Transverse colon (tissue), 4 donors: ENCODE data around the gene MEIOB. TPM values are rescaled to one million over a fixed set of nuclear protein-coding genes. Genes with fewer than 3 reads are reported as not detected.
A peak's percentile ranks its signal among the peaks of the same experiment; 100 is the strongest.

Experiments used
- DNase-seq: peaks from one replicate; pipeline ENCODE4 v3.0.0-alpha.2; 2019
- H3K27ac ChIP-seq, 4 donors: fragments of 200-600 bp; sonication (generic); 2 replicates each; pipeline ENCODE4 v1.5.1; 2016 to 2018; ENCODE audit warnings: inconsistent platforms in 4 of 4
- H3K27me3 ChIP-seq: fragments of 200-600 bp; sonication (generic); 2 replicates; pipeline ENCODE4 v1.5.1; 2017; ENCODE audit warnings: inconsistent platforms
- H3K36me3 ChIP-seq, 4 donors: fragments of 200-600 bp; sonication (generic); 2 replicates each; pipeline ENCODE4 v1.5.1; 2017 to 2019; ENCODE audit warnings: inconsistent platforms in 4 of 4
- H3K4me1 ChIP-seq, 4 donors: fragments of 200-600 bp; sonication (generic); 2 replicates each; pipeline ENCODE4 v1.5.1; 2017 to 2020; ENCODE audit warnings: inconsistent platforms in 4 of 4
- H3K4me3 ChIP-seq, 4 donors: fragments of 200-600 bp; sonication (generic); 1 replicate in 1 of 4; 2 replicates in 3 of 4; pipeline versions ENCODE4 v1.5.1 to v1.6.1; 2017 to 2019; ENCODE audit warnings: inconsistent platforms in 4 of 4
- H3K9me3 ChIP-seq, 2 donors: fragments of 200-600 bp; sonication (generic); 2 replicates each; pipeline ENCODE4 v1.5.1; 2017 to 2019; ENCODE audit warnings: inconsistent platforms in 2 of 2
- EP300 ChIP-seq: sonication (generic); formaldehyde crosslinking; IDR thresholded peaks from one replicate; pipeline ENCODE4 v1.6.1; 2017; ENCODE audit warnings: antibody characterized with exemption, low read depth
- POLR2A ChIP-seq: fragments of 450-650 bp; IDR thresholded peaks from one replicate; pipeline ENCODE4 v1.6.1; 2016; ENCODE audit warnings: antibody characterized with exemption, mild to moderate bottlenecking, moderate library complexity
- POLR2AphosphoS5 ChIP-seq, 3 donors: sonication (generic); formaldehyde crosslinking; IDR thresholded peaks; one replicate each; pipeline ENCODE4 v1.6.1; 2016; ENCODE audit warnings: antibody characterized with exemption in 3 of 3
- WGBS, 2 donors: methylation state at CpG; one replicate each; pipeline ENCODE4 v1.1.5; 2018; ENCODE audit warnings: low coverage in 1 of 2; 5-methylcytosine and 5-hydroxymethylcytosine counted together
- in situ Hi-C, 4 donors: fragments of 200-750 bp; cut with MboI; loops; one replicate each; pipeline versions ENCODE4 v1.15.0 to v1.15.1; 2017; ENCODE audit warnings: low sequenced_read_pairs in 3 of 4, low pct_ligation_motif_present in 1 of 4, low pct_unique_long_range_greater_than_20kb in 1 of 4
- intact Hi-C: fragments of 100-400 bp; cut with DNase I; formaldehyde crosslinking; loops from one replicate; pipeline ENCODE4 v1.15.1; 2023; ENCODE audit warnings: low total_unique reads
- total RNA-seq, 4 donors: library from RNA; depleted of rRNA; stranded (reverse); fragments of >200 nt; gene quantifications; one replicate each; pipeline ENCODE4 v1.1.0, GENCODE V29; 2016
- TF ChIP-seq, protein P1 (sequence below), 5 experiments: fragments of 200-600 bp in 3 of 5; fragments of 450-650 bp in 2 of 5; sonication (generic) in 3 of 5; IDR thresholded peaks; 1 replicate in 2 of 5; 2 replicates in 3 of 5; pipeline ENCODE4 v1.5.1; 2016 to 2017; ENCODE audit warnings: antibody characterized with exemption in 5 of 5, inconsistent platforms in 3 of 5, mild to moderate bottlenecking in 2 of 5, moderate library complexity in 1 of 5

The MEIOB gene
- total RNA-seq, 4 donors from 2014 or later, result not detected

DNA sequence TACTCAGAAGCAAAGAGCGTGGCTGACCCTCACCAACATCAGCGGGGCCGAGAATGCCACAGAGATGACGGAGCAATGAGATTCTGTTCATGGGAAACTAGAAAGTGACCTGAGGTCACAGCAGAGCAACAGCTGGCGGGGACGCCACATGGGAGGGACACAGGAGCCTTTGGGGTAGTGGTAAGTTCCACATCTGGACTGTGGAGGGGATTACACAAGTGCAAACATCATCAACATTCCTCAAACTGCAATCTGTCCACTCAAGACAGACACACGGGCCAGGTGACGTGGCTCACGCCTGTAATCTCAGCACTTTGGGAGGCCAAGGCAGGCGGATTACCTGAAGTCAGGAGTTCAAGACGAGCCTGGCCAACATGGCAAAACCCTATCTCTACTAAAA is 56.5 kb downstream of the MEIOB start:
- Histone ChIP-seq H3K27me3 (no peaks in the 10 kb centered on the region), H3K9me3 (no peaks in the 10 kb centered on the region), H3K4me1 (peaks cover 0 to 8% (median 6%) of the 10 kb centered on the region in 4 donors), H3K36me3 (peaks cover 0 to 18% (median 3%) of the 10 kb centered on the region in 4 donors), H3K27ac (no peak overlapping the region), H3K4me3 (no peak overlapping the region)
- 83 to 89% methylated on average over 10 to 11 of the region's 11 CpGs for whole genome bisulfite sequencing, 2 donors
- in situ Hi-C loops, result no loop called here
- TF ChIP-seq POLR2A (no peak), EP300 (no peak), POLR2AphosphoS5 (IDR thresholded peaks at IDR 0.05) (no peak)
- TF ChIP-seq, protein P1, sequence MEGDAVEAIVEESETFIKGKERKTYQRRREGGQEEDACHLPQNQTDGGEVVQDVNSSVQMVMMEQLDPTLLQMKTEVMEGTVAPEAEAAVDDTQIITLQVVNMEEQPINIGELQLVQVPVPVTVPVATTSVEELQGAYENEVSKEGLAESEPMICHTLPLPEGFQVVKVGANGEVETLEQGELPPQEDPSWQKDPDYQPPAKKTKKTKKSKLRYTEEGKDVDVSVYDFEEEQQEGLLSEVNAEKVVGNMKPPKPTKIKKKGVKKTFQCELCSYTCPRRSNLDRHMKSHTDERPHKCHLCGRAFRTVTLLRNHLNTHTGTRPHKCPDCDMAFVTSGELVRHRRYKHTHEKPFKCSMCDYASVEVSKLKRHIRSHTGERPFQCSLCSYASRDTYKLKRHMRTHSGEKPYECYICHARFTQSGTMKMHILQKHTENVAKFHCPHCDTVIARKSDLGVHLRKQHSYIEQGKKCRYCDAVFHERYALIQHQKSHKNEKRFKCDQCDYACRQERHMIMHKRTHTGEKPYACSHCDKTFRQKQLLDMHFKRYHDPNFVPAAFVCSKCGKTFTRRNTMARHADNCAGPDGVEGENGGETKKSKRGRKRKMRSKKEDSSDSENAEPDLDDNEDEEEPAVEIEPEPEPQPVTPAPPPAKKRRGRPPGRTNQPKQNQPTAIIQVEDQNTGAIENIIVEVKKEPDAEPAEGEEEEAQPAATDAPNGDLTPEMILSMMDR (IDR thresholded peaks at IDR 0.05), result no peak
- no peak for DNase-seq
- intact Hi-C loops, result no loop called here

- no peaks in the 10 kb centered on the region for H3K27me3 ChIP-seq
- peak; percentile 68 for DNase-seq
- H3K9me3 ChIP-seq, result no peaks in the 10 kb centered on the region
- intact Hi-C loops, result loop anchor here (1.0 kb wide), 1 partner anchor 24 kb away; no protein-coding TSS in a partner anchor
- H3K4me1 ChIP-seq, result peaks cover 0 to 8% (median 6%) of the 10 kb centered on the region in 4 donors
- 27% methylated on average over 17 of the region's 17 CpGs; no CpG with 5 or more reads in 1 of the 2 donors for WGBS, 2 donors
- peak overlapping the region in 2 of 4 donors; percentile 21 to 22 for H3K27ac ChIP-seq
- no peak overlapping the region for H3K4me3 ChIP-seq
- in situ Hi-C loops, result no loop called here
- peaks cover 0 to 28% (median 8%) of the 10 kb centered on the region in 4 donors for H3K36me3 ChIP-seq
- TF ChIP-seq POLR2AphosphoS5 (IDR thresholded peaks at IDR 0.05) (no peak), EP300 (no peak), POLR2A (no peak)
- TF ChIP-seq, protein P1 (IDR thresholded peaks at IDR 0.05), result peak; percentile 30 to 59 (median 46)
These were observed 59.2 kb downstream of the MEIOB start for GRCh38 chr16:1812732-1813163.

DNA sequence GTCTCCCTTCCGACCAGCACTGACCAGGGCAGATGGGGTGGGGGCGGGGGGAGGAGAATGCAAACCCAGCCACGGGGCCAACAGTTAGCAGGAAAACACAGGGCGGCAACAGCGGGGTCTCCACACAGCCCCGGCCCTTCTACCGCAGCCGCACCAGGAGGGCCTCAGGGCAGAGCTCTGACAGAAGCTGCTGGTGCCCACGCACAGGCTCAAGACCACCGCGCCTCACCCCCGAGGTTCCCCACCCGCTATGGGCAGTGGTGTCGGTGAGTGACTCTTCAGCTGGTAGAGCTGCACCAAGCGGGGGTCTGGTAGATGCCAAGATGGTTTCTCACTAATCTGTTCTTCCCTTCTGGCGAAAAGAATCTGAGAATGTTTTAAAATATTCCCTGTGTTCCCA is 61.4 kb downstream of the MEIOB start:
- no peak for TF ChIP-seq POLR2A
- TF ChIP-seq, protein P1 (IDR thresholded peaks at IDR 0.05), result no peak
- no peak for TF ChIP-seq POLR2AphosphoS5 (IDR thresholded peaks at IDR 0.05)
- no peak for TF ChIP-seq EP300
- no peak overlapping the region for H3K4me3 ChIP-seq
- intact Hi-C loops, result no loop called here
- H3K36me3 ChIP-seq, result peaks cover 0 to 25% (median 11%) of the 10 kb centered on the region in 4 donors
- H3K4me1 ChIP-seq, result peaks cover 0 to 8% (median 6%) of the 10 kb centered on the region in 4 donors
- no peaks in the 10 kb centered on the region for H3K9me3 ChIP-seq
- no peak overlapping the region for H3K27ac ChIP-seq
- H3K27me3 ChIP-seq, result no peaks in the 10 kb centered on the region
- DNase-seq, result no peak
- in situ Hi-C loops, result no loop called here
- 90 to 97% methylated on average over 2 to 16 of the region's 16 CpGs for WGBS, 2 donors

- no peak for TF ChIP-seq EP300
- TF ChIP-seq, protein P1 (IDR thresholded peaks at IDR 0.05), result no peak
- no peak for TF ChIP-seq POLR2AphosphoS5 (IDR thresholded peaks at IDR 0.05)
- TF ChIP-seq POLR2A, result no peak
- in situ Hi-C loops (no loop called here), intact Hi-C loops (no loop called here)
- no peaks in the 10 kb centered on the region for H3K27me3 ChIP-seq
- no peak for DNase-seq
- WGBS, 2 donors, result 93 to 100% methylated on average over 3 to 16 of the region's 16 CpGs
- no peaks in the 10 kb centered on the region for H3K9me3 ChIP-seq
- H3K4me3 ChIP-seq, result no peak overlapping the region
- H3K4me1 ChIP-seq, result peaks cover 0 to 8% (median 6%) of the 10 kb centered on the region in 4 donors
- peaks cover 0 to 25% (median 11%) of the 10 kb centered on the region in 4 donors for H3K36me3 ChIP-seq
- no peak overlapping the region for H3K27ac ChIP-seq
These were observed 61.9 kb downstream of the MEIOB start for GRCh38 chr16:1810106-1810505.
